HepG2 (cell line): ENCODE data around the gene FGFR3.

Experiments used
- ESRRA ChIP-seq: sonication (generic); formaldehyde crosslinking; IDR thresholded peaks from 2 replicates; pipeline ENCODE4 v1.5.1; 2020; ENCODE audit warnings: mild to moderate bottlenecking, low read depth, missing genetic modification reagents
- FOXJ3 ChIP-seq: sonication (generic); formaldehyde crosslinking; IDR thresholded peaks from 2 replicates; pipeline ENCODE4 v1.4.0; 2020; ENCODE audit warnings: missing genetic modification reagents, mild to moderate bottlenecking, borderline replicate concordance
- NR3C1 ChIP-seq: sonication (generic); formaldehyde crosslinking; IDR thresholded peaks from 2 replicates; pipeline ENCODE4 v1.4.0; 2020; ENCODE audit warnings: missing genetic modification reagents
- SUZ12 ChIP-seq: fragments of 150-350 bp; IDR thresholded peaks from 2 replicates; pipeline ENCODE4 v1.6.1; 2014; ENCODE audit warnings: low read depth, low read length
- TAF1 ChIP-seq: sonication (generic); formaldehyde crosslinking; IDR thresholded peaks from 2 replicates; pipeline ENCODE4 v1.4.0; 2020; ENCODE audit warnings: missing genetic modification reagents
- THAP11 ChIP-seq: IDR thresholded peaks from 2 replicates; pipeline ENCODE4 v1.6.1; 2016; ENCODE audit warnings: missing biosample characterization, missing genetic modification reagents
- ZNF3 ChIP-seq: IDR thresholded peaks from 2 replicates; pipeline ENCODE4 v1.7.0; 2017; ENCODE audit warnings: inconsistent platforms
- TF ChIP-seq, protein P1 (sequence below): sonication (generic); formaldehyde crosslinking; IDR thresholded peaks from 2 replicates; pipeline ENCODE4 v1.5.0; 2020; ENCODE audit warnings: missing genetic modification reagents
- TF ChIP-seq, protein P2 (sequence below): sonication (generic); formaldehyde crosslinking; IDR thresholded peaks from 2 replicates; pipeline ENCODE4 v1.4.0; 2020; ENCODE audit warnings: missing genetic modification reagents
- TF ChIP-seq, protein P3 (sequence below): sonication (generic); formaldehyde crosslinking; IDR thresholded peaks from 2 replicates; pipeline ENCODE4 v1.4.0; 2020; ENCODE audit warnings: missing genetic modification reagents

DNA sequence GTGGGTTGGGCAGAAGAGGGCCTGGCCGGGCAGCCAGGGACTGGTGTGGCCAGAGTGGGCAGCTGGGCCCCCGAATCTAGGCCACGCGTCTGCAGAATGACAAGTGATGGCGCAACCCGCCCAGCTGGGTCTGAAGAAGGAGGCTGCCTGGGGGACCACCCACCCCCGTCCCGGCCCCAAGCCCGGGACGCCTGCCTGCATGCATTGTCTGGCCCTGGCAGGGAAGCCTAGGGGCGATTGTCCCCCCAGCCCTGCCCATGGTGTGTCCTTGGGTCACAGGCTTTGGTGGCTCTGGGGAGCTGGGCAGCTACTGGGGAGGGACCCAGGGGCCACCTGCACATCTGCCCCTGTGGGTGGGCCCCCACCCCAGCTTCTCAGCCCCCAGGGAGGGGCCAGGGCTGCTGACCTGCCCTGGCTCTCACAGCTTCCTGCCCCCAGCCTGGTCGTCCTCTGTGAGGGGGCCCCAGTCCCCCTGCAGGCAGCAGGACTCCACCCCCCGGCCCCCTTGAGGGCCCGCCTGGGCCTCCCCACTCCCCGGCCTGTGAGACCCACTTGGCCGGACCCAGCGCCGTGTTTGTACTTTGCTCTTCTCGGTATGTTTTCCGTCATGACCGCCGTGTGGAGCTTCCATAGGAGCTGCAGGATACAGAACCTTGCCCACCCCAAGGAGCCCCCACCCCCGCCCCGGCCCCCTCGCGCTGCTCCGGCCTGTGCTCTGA lies 4.9 kb downstream of the FGFR3 start:
- TF ChIP-seq SUZ12 (no peak), TAF1 (no peak), ESRRA (CRISPR knock-in tag) (no peak), FOXJ3 (0 out of 2 replicates have a peak, but pooled peaks have one; percentile 47), THAP11 (CRISPR knock-in tag) (no peak; the same call in 1 of the 2 replicates), ZNF3 (CRISPR knock-in tag) (no peak), NR3C1 (CRISPR knock-in tag) (no peak)
- TF ChIP-seq, protein P1, sequence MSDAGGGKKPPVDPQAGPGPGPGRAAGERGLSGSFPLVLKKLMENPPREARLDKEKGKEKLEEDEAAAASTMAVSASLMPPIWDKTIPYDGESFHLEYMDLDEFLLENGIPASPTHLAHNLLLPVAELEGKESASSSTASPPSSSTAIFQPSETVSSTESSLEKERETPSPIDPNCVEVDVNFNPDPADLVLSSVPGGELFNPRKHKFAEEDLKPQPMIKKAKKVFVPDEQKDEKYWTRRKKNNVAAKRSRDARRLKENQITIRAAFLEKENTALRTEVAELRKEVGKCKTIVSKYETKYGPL (CRISPR knock-in tag) = no peak
- TF ChIP-seq, protein P2, sequence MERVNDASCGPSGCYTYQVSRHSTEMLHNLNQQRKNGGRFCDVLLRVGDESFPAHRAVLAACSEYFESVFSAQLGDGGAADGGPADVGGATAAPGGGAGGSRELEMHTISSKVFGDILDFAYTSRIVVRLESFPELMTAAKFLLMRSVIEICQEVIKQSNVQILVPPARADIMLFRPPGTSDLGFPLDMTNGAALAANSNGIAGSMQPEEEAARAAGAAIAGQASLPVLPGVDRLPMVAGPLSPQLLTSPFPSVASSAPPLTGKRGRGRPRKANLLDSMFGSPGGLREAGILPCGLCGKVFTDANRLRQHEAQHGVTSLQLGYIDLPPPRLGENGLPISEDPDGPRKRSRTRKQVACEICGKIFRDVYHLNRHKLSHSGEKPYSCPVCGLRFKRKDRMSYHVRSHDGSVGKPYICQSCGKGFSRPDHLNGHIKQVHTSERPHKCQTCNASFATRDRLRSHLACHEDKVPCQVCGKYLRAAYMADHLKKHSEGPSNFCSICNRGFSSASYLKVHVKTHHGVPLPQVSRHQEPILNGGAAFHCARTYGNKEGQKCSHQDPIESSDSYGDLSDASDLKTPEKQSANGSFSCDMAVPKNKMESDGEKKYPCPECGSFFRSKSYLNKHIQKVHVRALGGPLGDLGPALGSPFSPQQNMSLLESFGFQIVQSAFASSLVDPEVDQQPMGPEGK (CRISPR knock-in tag) = peak; percentile 99
- TF ChIP-seq, protein P3, sequence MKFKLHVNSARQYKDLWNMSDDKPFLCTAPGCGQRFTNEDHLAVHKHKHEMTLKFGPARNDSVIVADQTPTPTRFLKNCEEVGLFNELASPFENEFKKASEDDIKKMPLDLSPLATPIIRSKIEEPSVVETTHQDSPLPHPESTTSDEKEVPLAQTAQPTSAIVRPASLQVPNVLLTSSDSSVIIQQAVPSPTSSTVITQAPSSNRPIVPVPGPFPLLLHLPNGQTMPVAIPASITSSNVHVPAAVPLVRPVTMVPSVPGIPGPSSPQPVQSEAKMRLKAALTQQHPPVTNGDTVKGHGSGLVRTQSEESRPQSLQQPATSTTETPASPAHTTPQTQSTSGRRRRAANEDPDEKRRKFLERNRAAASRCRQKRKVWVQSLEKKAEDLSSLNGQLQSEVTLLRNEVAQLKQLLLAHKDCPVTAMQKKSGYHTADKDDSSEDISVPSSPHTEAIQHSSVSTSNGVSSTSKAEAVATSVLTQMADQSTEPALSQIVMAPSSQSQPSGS = no peak
